ENCODE data around the gene PPFIA4.

PPFIA4 gene

DNA sequence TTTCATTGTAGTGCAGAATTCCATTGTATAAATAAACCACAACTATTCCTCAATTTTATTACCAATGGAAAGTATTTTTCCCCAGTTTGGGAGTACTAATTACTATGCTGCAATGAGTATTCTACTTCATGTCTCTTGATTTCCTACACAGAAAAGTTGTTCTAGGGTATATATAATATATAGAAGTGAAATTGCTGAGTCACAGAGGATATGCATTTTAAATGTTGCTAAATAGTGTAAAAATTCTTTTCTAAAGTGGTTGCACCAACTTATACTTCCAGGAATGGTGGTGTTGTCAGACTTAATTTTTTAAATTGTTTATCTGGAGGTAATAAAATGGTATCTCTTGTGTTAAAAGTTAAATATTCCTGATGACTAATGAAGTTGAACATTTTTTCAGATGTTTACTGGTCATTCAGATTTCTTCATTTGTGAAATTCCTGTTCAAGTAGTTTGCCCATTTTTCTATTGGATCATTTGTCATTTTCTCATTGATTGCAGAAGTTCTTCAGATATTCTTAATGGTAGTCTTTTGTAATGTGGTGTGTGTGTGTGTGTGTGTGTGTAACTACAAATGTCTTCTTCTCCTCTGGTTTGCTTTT lies 78.6 kb downstream of the PPFIA4 start:
- no peak for DNase-seq

DNA sequence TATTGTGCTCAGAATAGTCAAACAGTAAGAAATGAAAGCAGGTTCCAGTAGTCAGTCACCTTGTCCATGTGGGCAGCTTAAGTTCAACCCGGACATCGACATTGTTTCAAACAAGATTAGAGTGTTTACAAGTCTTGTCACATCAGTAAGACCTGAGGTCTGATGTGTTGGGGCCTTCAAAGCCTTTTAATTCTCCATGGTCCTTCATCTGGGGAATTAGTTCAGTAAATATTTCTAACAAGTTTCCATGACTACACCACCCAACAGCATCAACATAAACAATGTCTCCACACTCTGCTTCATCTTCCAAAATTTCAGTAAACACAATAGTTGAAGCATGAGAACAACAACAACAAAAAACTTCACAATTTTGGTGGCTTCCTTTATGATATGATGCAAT lies 86.2 kb downstream of the PPFIA4 start:
- DNase-seq, result no peak

DNA sequence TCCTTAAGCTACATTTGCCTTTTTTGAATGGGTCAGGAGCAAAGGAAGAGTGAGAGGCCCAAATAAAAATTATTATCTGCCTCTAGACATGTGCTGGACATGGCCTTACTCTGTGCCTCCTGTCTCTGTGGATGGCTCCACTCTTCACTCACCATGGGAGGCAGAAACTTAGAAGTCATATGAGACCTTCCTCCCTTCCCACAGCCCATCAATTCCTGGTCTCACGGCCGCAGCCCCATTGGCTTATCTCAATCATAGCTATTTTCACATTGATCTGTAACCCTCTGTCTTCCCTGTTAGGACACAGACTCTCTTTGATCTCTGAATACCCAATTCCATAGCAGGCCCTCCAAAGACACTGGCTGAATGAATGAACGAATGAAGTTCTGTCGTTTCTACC lies 87.0 kb downstream of the PPFIA4 start:
- no peak for DNase-seq

DNA sequence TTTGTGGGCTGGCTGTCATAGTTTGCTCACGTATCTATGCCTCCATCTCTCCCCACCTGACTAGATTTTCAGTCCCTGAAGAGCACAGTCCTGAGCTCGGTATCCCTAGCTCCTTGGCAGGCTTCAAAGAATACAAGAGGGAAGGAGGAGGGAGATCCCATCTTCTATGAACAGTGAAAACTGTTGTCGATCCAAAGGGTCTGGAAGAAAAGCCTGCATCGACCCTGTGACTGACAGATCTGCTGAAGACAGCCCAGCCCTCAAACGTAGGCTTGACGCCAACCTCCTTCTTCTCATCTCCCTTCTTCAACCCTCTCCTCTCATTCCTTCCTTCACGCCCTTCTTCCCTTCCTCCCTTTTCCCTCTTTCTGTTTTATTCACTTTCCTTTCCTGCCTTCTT lies 87.9 kb downstream of the PPFIA4 start:
- no peak for DNase-seq

DNA sequence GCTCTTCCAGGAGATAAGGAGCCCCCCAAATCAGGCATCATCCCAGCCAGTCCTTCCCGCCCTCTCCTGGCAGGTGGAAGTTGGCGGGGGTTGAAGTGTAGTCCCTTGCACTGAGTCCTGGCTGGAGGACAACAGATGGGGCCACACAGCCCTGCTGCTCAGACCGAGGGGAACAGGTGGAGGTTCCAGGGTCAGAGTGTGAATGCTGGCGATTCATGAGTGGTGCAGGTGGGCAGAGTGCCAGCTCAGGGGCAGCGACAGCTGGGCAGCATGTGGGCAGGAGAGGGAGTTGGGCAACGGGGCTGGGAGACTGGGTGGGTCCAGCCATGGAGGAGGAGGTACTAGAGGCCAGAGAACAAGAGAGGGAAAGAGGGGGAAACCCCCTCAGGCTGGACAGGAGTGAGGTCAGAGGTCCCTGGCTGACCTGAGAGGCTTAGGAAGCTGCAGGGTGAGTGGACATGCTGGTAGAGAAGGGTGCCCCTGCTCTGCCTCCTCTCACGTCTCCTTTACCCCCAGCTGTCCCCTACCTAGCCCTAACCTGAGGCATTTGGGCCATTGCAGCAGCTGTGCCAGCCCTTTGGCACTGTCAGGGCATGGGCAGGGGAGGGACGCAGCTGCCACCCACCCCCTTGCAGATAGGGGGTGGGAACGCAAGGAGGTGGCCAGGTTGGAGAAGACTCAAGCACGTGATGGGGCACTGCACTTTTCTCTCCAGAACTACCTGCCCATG lies 90.0 kb downstream of the PPFIA4 start:
- no peak for DNase-seq

DNA sequence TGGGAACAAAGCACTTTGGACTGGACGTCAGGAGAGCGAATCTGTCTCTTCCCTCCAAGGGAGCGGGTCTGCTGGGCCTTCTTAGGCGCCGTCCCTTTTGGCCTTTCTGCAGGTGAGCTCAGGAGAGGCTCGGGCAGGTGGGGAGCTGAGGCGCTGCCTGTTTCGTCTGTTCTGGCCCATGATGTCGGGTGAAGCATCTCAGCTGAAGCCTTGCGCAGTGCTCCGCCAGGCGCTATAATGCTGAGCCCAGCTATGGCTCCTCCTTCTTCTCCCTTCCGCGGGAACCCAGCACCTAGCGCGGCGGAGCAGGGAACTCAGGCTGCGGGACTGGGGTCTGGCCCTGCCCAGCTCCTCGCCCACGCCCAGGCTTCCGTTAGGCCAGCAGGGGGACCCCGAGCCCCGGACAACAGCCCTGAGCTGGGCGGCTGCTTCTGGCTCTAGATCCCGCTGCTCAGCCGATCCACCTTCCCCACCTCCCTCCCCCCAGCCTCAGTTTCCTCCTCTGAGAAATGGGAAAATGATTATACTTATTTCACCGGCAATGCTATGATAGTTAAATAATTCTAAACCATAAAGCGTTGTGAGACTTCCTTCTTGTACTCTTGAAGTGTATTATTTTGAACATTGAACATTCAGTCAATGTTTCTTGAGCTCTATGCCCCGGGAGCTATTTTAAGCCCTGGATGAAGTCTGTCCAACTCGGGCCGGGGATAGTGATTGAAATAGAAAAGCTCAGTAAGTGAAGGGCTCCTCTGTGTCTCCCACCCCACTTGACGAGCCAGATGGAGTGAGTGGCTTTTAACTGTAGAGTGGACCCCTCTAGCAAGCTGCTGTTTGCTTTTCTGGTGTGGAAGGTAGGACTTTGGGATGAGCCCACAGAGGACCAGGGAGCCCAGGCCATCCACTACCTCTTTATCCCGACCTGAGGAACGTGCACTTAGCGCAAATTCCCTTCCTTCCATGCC lies 91.6 kb downstream of the PPFIA4 start:
- DNase-seq, result no peak

DNA sequence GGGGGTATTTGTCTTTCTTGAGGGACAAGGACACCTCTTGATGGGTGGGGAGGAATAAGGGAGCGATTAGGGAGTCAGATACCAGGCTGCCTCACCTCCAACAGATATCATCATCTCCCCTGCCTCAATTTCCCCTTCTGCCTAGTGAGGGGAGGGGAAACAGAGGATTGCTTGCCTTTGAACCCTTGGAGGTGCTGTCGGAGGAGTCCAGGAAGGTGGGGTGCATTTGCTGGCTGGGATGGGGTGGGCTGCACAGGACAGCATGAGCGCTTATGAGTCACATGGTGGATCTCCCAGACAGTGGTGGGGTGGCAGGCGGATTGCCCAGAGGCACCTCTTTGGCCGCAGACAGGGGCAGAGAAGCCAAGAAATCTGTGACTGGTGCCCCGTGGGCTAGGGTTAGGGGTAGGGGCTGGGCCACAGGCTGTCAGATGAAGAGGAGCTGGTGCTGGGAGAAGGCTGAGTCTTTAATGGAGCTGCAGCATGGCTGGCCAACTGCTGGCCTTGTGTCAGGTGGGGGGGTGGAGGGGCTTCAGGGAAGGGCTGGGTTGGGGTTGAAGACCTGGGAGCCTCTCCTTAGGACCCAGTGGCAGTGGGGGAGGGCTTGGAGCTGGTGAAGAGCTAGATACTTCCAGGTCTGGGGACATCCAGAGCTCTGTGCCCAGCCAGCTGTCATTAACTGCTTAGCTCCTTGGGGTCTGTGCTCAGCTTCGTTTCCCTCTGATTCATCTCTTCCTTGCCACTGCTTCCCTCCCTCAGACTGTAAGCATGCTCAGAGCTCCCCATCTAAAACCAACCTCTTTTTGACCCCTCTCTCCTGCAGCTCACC lies 94.2 kb downstream of the PPFIA4 start:
- DNase-seq, result no peak

DNA sequence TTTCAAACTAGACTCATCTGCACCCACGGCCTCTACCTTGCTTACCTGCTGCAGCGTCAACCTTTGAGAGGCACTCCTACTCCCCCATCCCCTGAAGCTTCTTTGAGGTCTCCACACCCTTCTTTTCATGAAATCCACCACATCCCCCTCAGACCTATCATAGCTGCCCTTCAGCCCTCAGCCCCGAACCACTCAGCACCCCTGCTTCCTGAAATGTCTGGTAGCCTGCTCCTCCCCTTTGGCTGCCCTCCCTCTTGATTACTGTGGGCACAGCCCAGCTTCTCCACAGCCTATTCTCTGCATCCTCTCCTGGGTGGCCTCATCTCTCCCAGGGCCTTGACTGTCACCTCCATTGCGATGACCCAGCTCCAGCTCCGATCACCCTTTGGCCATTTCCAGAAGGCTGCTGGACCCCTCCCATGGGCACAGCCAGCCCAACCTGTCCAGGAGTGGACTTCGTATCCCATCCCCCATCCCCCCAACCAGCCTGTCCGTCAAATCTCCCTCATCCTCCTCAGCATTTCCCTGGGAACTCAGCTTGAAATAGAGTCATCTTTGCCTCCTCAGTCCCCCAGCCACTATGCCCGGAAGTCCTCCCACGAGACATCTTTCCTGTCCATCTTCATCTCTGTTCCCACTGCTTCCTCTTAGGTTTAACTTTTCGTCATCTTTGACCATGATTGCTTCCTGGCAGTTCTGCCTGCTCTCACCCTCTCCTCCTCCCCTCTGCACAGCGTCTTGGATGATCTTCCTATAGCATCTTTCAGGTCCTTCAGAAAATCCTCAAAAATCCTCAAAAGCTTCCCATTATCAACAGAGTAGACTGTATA lies 95.1 kb downstream of the PPFIA4 start:
- DNase-seq, result no peak

DNA sequence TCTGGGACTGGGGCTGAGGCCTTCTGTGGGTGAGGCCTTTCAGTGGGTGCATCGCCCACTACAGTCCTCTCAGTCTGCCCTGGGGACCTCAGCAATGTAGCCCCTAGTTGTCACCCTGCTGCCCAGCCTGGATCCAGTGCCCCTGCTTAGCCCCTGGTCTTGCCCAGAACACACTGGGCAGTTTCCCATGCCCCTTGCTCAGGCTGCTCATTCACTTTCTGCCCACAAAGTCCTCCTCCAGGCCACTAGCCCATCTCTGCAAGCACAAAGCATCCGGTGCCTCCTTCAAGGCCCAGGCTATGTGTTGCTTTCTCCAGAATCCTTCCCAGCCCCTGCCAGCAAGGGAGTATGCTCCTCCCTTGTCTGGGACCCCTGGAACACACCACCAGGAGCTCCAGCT lies 95.9 kb downstream of the PPFIA4 start:
- DNase-seq, result no peak

DNA sequence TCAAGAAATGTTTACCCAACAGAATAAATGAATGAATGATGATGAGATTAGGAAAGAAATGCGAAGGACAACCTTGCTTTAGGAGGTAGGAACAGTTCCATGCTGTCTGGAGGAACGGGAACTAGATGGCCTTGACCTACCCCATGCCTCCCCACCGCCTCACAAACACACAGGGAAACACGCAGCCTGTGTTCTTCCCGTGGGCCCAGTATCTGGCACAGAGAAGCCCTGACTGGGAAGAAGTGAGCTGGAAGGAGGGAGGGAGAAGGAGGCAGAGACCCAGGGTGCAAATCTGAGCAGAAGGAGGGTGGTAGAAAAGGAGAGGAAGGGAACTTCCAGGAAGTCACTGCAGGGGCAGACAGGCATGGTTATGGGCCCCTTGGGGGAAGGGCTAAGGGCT lies 97.7 kb downstream of the PPFIA4 start:
- DNase-seq, result no peak

DNA sequence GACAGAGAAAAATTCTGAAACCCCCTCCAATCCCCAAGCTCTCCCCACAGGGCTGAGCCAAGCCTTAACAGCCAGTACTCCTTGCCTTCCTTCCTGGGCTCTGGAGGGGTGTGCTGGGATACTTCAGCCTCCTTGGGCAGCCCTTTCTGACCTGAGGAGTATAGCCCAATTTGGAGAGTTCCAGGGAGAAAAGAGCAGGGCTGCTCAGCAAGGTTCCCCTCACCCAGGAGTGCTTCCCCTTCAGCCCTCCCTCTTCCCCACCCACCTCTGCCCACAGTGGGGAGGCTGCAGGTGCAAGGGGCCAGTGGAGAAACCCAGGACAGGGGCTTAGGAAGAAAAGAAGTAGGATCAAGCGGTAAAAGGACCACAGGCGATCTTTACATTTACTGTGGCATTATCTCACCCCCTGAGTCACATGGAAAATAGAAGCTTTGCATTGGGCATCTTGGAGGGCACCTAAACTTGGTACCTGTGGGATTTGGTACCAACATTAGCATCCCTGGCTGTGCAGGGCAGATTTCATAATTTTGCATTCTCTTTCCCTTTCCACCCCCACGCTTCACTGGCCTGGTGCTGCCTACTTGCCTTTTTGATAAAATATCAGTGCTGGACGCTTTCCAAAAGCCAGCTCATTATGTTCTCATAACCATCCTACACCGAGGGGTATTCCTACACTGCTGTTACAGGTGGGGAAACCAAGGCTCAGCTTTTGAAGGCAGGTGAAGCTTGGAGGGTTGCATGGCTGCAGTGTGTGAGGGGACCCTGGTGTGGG lies 98.4 kb downstream of the PPFIA4 start:
- no peak for DNase-seq

DNA sequence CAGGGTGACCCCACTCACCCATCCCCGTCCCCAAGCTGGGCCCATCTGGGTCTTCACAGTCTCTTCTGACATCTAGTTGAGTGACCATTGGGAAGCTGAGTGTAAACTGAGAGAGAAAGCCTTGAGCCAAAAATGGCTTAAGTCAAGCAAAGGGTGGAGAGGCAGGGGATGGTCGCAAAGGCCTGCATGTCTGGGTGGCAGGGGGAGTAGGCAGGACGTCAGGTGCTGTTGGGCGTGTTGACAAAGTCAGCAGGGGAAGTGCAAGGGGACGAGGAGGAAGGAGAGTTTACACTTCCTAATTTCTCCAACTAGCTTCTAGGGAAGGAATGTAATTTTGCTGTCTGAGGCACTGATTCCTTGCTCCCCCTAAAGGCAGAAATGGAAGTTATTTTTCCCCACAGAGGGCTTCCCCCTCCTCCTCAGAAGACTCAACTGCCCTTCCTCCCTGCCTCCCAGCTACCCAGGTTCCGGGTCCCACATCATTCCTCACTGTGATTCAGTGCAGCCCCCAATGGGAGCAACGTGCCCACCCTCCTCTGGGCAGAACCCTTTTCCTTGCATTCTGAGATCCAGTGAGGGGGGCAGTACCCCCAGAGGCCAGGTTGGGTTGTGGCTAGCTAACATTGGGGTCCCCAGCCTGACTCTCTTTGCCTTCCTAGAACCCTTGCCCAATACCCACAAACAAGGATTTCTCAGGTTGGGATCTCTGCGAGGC lies 100.0 kb downstream of the PPFIA4 start:
- no peak for DNase-seq

DNA sequence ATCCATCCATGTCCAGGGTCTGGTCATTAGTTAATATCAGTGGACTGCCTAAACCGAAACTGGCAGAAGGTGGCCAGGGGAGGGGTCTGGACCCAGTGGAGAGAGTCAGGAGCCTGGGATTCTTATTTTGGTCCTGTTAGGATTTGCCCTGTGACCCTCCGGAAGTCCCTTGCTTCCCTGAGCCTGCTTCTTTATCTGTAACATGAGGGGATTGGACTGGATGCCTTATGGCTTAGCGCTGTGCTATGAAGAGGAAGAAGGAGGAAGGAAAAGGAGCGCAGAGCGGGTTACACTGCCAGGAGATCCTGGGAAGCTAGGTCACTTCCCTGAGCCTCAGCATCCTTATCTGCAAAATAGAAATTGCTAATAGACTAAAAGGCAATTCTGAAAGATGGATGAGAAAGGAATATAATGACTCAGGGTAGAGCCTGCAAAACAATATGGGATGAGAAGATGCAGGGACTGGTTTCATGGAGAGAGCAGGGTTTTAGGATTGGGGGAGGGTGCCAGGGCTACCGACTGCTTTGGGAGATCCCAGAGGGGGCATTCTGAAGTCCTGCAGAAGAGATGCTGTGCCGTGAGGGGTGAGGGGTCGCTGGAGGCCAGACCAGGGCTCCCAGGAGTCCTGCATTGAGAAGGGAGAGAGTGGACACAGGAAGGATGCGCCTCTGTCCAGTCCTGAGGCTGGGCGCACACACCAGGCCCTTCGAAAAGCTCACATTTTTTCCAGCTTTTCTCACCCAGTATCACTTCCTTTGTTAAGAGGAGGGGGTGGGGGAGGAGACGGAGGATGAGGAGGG lies 100.8 kb downstream of the PPFIA4 start:
- no peak for DNase-seq

DNA sequence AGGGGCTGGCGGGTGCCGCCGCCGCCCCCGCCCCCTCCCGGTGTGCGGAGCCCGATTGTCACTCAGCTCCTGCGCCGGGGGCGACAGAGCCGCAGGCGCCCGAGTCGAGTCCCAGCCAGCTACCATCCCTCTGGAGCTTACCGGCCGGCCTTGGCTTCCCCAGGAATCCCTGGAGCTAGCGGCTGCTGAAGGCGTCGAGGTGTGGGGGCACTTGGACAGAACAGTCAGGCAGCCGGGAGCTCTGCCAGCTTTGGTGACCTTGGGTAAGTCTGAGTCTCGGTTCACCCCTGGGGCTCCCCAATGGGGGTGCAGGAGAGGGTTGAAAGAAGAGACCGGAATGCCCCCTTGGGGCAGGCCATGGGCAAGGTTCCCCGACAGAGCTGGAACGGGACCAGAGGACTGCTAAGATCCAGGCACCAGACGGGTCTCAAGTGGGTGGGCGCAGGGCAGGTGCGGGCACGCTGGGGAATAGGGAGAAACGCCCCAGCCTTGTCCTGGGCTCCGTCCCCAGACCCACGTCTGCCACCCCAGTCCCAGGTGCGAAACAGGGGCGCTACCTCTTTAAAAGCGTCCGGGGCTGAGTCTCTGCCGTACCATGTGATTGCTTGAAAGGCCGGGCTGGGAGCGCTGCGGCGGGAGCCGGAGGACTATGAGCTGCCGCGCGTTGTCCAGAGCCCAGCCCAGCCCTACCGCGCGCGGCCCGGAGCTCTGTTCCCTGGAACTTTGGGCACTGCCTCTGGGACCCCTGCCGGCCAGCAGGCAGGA lies 101.6 kb downstream of the PPFIA4 start, which contains the start of gene ADORA1:
Gene ADORA1 (plus strand): TSS at position 61 of the 765 bp plus-strand sequence. CDS start 1,116 bp downstream, outside the sequence.
- DNase-seq, result no peak

DNA sequence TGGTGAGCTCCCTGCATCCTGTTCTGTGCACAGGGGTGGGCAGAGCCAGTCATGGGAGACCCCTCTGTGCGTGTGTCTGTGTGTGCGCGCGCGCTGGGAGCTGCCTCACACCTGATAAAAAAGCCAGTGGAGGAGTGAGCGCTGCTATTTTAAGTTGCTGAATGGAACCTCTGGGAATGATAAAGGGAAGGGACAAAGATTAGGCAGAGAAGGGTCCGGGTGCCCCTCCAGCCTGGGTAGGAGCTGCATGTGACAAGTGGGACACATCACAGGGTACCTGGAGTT lies 102.1 kb downstream of the PPFIA4 start:
- DNase-seq, result no peak
